ENCODE results near the gene CYTH1.

CYTH1 gene

GRCh38 chr17:78819806-78820792, 38.0 kb upstream of the CYTH1 start:
- peaks cover 85% of the 10 kb centered on the region for H3K36me3 ChIP-seq (ENCODE audit: insufficient read depth, low read length)
- no peaks in the 10 kb centered on the region for H3K4me1 ChIP-seq (ENCODE audit: insufficient read depth, low read length)
- no peak overlapping the region for H3K4me3 ChIP-seq (ENCODE audit: low read depth in 1 of 2, low read length in 2 of 2)
- H3K9me3 ChIP-seq (ENCODE audit: low read length): no peaks in the 10 kb centered on the region
- no peak overlapping the region for H3K27ac ChIP-seq (ENCODE audit: low read depth, low read length)
- no peaks in the 10 kb centered on the region for H3K27me3 ChIP-seq (ENCODE audit: control insufficient read depth in 1 of 2, insufficient read depth in 2 of 2, low read length in 2 of 2)
- H3K9ac ChIP-seq (ENCODE audit: low read length): no peak overlapping the region

DNA sequence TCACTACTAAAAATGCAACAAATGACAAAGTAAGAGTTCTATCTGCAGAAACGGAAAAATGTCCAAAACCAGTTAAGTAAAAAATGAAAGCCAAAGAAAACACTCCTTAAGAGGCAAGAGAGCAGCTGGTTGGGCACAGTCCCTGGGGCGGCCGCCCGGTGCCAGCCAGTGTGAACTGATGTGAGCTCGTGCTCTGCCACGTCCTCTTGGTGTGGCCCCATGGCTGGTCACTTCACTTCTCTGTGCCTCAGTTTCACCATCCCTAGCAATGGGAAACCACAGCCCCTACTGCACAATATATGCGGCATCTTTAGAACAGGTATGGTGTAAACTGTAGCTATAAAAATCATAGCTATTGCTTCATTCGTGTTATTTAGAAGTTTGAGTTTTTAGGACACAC, 37.3 kb upstream of the CYTH1 start:
- peaks cover 79% of the 10 kb centered on the region for H3K36me3 ChIP-seq (ENCODE audit: insufficient read depth, low read length)
- no peaks in the 10 kb centered on the region for H3K27me3 ChIP-seq (ENCODE audit: control insufficient read depth in 1 of 2, insufficient read depth in 2 of 2, low read length in 2 of 2)
- no peaks in the 10 kb centered on the region for H3K4me1 ChIP-seq (ENCODE audit: insufficient read depth, low read length)
- no peaks in the 10 kb centered on the region for H3K9me3 ChIP-seq (ENCODE audit: low read length)
- H3K9ac ChIP-seq (ENCODE audit: low read length): no peak overlapping the region
- H3K4me3 ChIP-seq (ENCODE audit: low read depth in 1 of 2, low read length in 2 of 2): no peak overlapping the region
- no peak overlapping the region for H3K27ac ChIP-seq (ENCODE audit: low read depth, low read length)

GRCh38 chr17:78818932-78819331, 36.9 kb upstream of the CYTH1 start:
- H3K27ac ChIP-seq (ENCODE audit: low read depth, low read length): no peak overlapping the region
- H3K36me3 ChIP-seq (ENCODE audit: insufficient read depth, low read length): peaks cover 79% of the 10 kb centered on the region
- no peaks in the 10 kb centered on the region for H3K9me3 ChIP-seq (ENCODE audit: low read length)
- no peak overlapping the region for H3K4me3 ChIP-seq (ENCODE audit: low read depth in 1 of 2, low read length in 2 of 2)
- no peaks in the 10 kb centered on the region for H3K27me3 ChIP-seq (ENCODE audit: control insufficient read depth in 1 of 2, insufficient read depth in 2 of 2, low read length in 2 of 2)
- no peak overlapping the region for H3K9ac ChIP-seq (ENCODE audit: low read length)
- no peaks in the 10 kb centered on the region for H3K4me1 ChIP-seq (ENCODE audit: insufficient read depth, low read length)

- H3K27me3 ChIP-seq (ENCODE audit: control insufficient read depth in 1 of 2, insufficient read depth in 2 of 2, low read length in 2 of 2): no peaks in the 10 kb centered on the region
- no peak overlapping the region for H3K27ac ChIP-seq (ENCODE audit: low read depth, low read length)
- H3K9me3 ChIP-seq (ENCODE audit: low read length): no peaks in the 10 kb centered on the region
- H3K4me3 ChIP-seq (ENCODE audit: low read depth in 1 of 2, low read length in 2 of 2): no peak overlapping the region
- H3K9ac ChIP-seq (ENCODE audit: low read length): no peak overlapping the region
- H3K4me1 ChIP-seq (ENCODE audit: insufficient read depth, low read length): no peaks in the 10 kb centered on the region
- H3K36me3 ChIP-seq (ENCODE audit: insufficient read depth, low read length): peaks cover 79% of the 10 kb centered on the region
Measured at GRCh38 chr17:78818152-78818846, 36.2 kb upstream of the CYTH1 start.

DNA sequence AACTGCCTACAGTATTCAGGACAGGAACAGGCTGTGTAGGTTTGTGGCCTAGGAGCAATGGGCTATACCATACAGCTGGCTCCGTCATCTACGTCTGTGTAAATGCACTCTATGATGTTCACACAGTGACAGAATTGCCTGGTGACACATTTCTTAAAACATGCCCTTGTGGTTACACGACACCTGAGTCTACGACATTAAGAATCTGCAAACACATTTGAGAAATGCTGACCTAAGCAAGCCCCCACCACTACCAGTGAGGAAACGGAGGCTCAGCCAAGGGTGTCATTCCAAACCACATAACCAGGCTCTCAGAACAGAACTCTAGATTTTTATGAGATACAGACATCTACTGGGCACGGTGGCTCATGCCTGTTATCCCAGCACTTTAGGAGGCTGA, 35.0 kb upstream of the CYTH1 start:
- Histone ChIP-seq H3K27ac (ENCODE audit: low read depth, low read length) (no peak overlapping the region), H3K9me3 (ENCODE audit: low read length) (no peaks in the 10 kb centered on the region), H3K9ac (ENCODE audit: low read length) (no peak overlapping the region), H3K4me1 (ENCODE audit: insufficient read depth, low read length) (no peaks in the 10 kb centered on the region), H3K4me3 (ENCODE audit: low read depth in 1 of 2, low read length in 2 of 2) (no peak overlapping the region), H3K36me3 (ENCODE audit: insufficient read depth, low read length) (peaks cover 76% of the 10 kb centered on the region), H3K27me3 (ENCODE audit: control insufficient read depth in 1 of 2, insufficient read depth in 2 of 2, low read length in 2 of 2) (no peaks in the 10 kb centered on the region)

- Histone ChIP-seq H3K27me3 (ENCODE audit: control insufficient read depth in 1 of 2, insufficient read depth in 2 of 2, low read length in 2 of 2) (no peaks in the 10 kb centered on the region), H3K4me3 (ENCODE audit: low read depth in 1 of 2, low read length in 2 of 2) (no peak overlapping the region), H3K9ac (ENCODE audit: low read length) (no peak overlapping the region), H3K27ac (ENCODE audit: low read depth, low read length) (no peak overlapping the region), H3K9me3 (ENCODE audit: low read length) (no peaks in the 10 kb centered on the region), H3K36me3 (ENCODE audit: insufficient read depth, low read length) (peaks cover 67% of the 10 kb centered on the region), H3K4me1 (ENCODE audit: insufficient read depth, low read length) (no peaks in the 10 kb centered on the region)
Measured at GRCh38 chr17:78815696-78816095, 33.6 kb upstream of the CYTH1 start.

DNA sequence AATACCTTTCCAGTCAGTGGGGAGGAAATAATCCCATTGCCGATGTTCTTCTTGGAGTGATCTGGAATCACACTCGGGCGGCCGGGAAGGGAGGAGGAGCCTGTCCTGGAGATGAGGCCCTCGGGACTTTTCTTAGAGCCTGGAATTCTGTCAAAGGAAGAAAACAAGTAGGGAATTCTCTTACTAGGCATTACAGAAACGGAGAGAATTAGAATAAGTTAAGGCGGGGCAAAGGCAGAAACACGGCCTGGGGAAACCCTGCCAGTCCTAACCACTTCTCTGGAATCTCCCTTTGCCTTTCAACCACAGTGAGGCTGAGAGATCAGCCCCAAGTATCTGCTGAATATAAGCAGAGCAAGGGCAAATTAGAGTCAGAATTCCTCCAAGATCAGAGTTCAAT, 30.8 kb upstream of the CYTH1 start:
- Histone ChIP-seq H3K4me1 (ENCODE audit: insufficient read depth, low read length) (no peaks in the 10 kb centered on the region), H3K9me3 (ENCODE audit: low read length) (no peaks in the 10 kb centered on the region), H3K27ac (ENCODE audit: low read depth, low read length) (no peak overlapping the region), H3K27me3 (ENCODE audit: control insufficient read depth in 1 of 2, insufficient read depth in 2 of 2, low read length in 2 of 2) (no peaks in the 10 kb centered on the region), H3K4me3 (ENCODE audit: low read depth in 1 of 2, low read length in 2 of 2) (no peak overlapping the region), H3K36me3 (ENCODE audit: insufficient read depth, low read length) (peaks cover 64% of the 10 kb centered on the region), H3K9ac (ENCODE audit: low read length) (no peak overlapping the region)

DNA sequence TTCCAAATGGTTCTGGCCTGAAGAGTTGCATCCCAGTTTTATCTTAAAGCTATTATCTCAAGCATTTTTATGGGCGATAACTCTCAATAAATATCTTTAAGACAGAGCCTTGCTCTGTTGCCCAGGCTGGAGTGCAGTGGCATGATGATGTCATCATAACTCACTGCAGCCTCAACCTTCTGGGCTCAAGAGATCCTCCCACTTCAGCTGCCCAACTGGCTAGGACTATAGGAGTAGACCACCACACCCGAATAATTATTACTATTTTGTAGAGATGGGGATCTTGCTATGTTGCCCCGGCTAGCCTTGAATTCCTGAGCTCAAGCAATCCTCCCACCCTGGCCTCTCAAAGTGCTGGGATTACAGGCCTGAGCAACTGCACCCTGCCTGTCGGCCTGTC, 26.1 kb upstream of the CYTH1 start:
- Histone ChIP-seq H3K27me3 (ENCODE audit: control insufficient read depth in 1 of 2, insufficient read depth in 2 of 2, low read length in 2 of 2) (no peaks in the 10 kb centered on the region), H3K4me3 (ENCODE audit: low read depth in 1 of 2, low read length in 2 of 2) (no peak overlapping the region), H3K9me3 (ENCODE audit: low read length) (no peaks in the 10 kb centered on the region), H3K27ac (ENCODE audit: low read depth, low read length) (no peak overlapping the region), H3K4me1 (ENCODE audit: insufficient read depth, low read length) (no peaks in the 10 kb centered on the region), H3K9ac (ENCODE audit: low read length) (no peak overlapping the region), H3K36me3 (ENCODE audit: insufficient read depth, low read length) (peaks cover 70% of the 10 kb centered on the region)

- H3K4me3 ChIP-seq (ENCODE audit: low read depth in 1 of 2, low read length in 2 of 2): no peak overlapping the region
- no peaks in the 10 kb centered on the region for H3K27me3 ChIP-seq (ENCODE audit: control insufficient read depth in 1 of 2, insufficient read depth in 2 of 2, low read length in 2 of 2)
- H3K27ac ChIP-seq (ENCODE audit: low read depth, low read length): no peak overlapping the region
- no peaks in the 10 kb centered on the region for H3K9me3 ChIP-seq (ENCODE audit: low read length)
- H3K4me1 ChIP-seq (ENCODE audit: insufficient read depth, low read length): no peaks in the 10 kb centered on the region
- H3K36me3 ChIP-seq (ENCODE audit: insufficient read depth, low read length): peaks cover 80% of the 10 kb centered on the region
- no peak overlapping the region for H3K9ac ChIP-seq (ENCODE audit: low read length)
Measured at GRCh38 chr17:78806451-78806850, 24.4 kb upstream of the CYTH1 start.

DNA sequence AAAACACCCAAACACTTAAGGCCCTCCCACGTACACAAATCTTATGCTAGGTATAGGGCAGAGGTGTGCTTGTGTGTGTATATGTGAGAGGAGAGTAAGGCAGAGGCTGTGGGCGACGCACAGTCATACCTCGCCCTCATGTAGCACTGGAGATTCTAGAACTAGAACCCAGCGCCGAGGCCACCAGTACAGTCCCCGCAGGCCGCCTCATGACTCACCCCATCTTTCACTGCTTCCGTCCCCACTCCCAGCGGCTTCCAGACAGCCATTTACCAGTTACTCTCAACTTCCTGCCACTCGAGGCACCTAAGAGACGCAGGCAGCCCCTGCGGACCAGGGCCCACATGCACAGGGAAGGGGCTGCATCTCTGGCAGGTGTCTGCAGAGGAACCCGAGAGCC, 23.2 kb upstream of the CYTH1 start:
- Histone ChIP-seq H3K36me3 (ENCODE audit: insufficient read depth, low read length) (peaks cover 78% of the 10 kb centered on the region), H3K4me3 (ENCODE audit: low read depth in 1 of 2, low read length in 2 of 2) (no peak overlapping the region), H3K4me1 (ENCODE audit: insufficient read depth, low read length) (no peaks in the 10 kb centered on the region), H3K27ac (ENCODE audit: low read depth, low read length) (no peak overlapping the region), H3K27me3 (ENCODE audit: control insufficient read depth in 1 of 2, insufficient read depth in 2 of 2, low read length in 2 of 2) (no peaks in the 10 kb centered on the region), H3K9ac (ENCODE audit: low read length) (no peak overlapping the region), H3K9me3 (ENCODE audit: low read length) (no peaks in the 10 kb centered on the region)

- H3K9ac ChIP-seq (ENCODE audit: low read length): no peak overlapping the region
- no peak overlapping the region for H3K4me3 ChIP-seq (ENCODE audit: low read depth in 1 of 2, low read length in 2 of 2)
- no peaks in the 10 kb centered on the region for H3K4me1 ChIP-seq (ENCODE audit: insufficient read depth, low read length)
- no peak overlapping the region for H3K27ac ChIP-seq (ENCODE audit: low read depth, low read length)
- no peaks in the 10 kb centered on the region for H3K27me3 ChIP-seq (ENCODE audit: control insufficient read depth in 1 of 2, insufficient read depth in 2 of 2, low read length in 2 of 2)
- H3K36me3 ChIP-seq (ENCODE audit: insufficient read depth, low read length): peaks cover 73% of the 10 kb centered on the region
- no peaks in the 10 kb centered on the region for H3K9me3 ChIP-seq (ENCODE audit: low read length)
Measured at GRCh38 chr17:78804777-78805176, 22.7 kb upstream of the CYTH1 start.

All from muscle layer of colon (tissue), 2 donors.